ENCODE measurements around the gene ZNF202. TPM values are rescaled to one million over a fixed set of nuclear protein-coding genes. Genes with fewer than 3 reads are reported as not detected.

ZNF202 gene
- total RNA-seq, 4 donors from 2014 or later, result 3.6 to 10.4 (median 6.4) TPM

DNA sequence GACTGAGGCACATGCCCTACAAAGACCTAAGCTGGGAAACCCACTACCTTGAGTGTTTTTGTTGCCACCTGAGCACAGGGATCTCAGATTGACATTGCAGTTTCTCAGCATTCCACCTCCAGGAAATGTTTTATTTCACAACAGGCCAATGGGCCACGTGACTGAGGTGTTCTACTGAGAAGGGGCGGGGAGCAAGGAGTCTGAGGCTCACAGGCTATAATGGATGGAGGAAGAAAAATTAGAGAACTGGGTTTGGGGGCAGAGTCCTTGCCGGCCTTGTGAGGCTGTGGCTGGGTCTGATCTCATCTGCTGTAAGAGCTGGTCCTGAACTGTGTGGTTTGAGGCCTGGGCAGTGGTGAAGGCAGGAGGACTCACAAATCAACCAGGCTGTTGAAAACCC is 40.7 kb downstream of the ZNF202 start:
- Histone ChIP-seq H3K4me3 (no peak overlapping the region), H3K4me1 (no peaks in the 10 kb centered on the region), H3K27me3 (peaks cover 25% of the 10 kb centered on the region), H3K27ac (no peak overlapping the region), H3K36me3 (no peaks in the 10 kb centered on the region), H3K9me3 (no peaks in the 10 kb centered on the region)
- ATAC-seq, result no peak
- 60 to 83% methylated on average over 2 of the region's 3 CpGs for WGBS, 2 donors (ENCODE audit: low coverage in 1 of 2)
- TF ChIP-seq, protein P1, sequence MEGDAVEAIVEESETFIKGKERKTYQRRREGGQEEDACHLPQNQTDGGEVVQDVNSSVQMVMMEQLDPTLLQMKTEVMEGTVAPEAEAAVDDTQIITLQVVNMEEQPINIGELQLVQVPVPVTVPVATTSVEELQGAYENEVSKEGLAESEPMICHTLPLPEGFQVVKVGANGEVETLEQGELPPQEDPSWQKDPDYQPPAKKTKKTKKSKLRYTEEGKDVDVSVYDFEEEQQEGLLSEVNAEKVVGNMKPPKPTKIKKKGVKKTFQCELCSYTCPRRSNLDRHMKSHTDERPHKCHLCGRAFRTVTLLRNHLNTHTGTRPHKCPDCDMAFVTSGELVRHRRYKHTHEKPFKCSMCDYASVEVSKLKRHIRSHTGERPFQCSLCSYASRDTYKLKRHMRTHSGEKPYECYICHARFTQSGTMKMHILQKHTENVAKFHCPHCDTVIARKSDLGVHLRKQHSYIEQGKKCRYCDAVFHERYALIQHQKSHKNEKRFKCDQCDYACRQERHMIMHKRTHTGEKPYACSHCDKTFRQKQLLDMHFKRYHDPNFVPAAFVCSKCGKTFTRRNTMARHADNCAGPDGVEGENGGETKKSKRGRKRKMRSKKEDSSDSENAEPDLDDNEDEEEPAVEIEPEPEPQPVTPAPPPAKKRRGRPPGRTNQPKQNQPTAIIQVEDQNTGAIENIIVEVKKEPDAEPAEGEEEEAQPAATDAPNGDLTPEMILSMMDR (IDR thresholded peaks at IDR 0.05), result no peak
- TF ChIP-seq POLR2AphosphoS5 (IDR thresholded peaks at IDR 0.05) (no peak), EP300 (IDR thresholded peaks at IDR 0.05) (no peak), POLR2A (IDR thresholded peaks at IDR 0.05) (no peak)

DNA sequence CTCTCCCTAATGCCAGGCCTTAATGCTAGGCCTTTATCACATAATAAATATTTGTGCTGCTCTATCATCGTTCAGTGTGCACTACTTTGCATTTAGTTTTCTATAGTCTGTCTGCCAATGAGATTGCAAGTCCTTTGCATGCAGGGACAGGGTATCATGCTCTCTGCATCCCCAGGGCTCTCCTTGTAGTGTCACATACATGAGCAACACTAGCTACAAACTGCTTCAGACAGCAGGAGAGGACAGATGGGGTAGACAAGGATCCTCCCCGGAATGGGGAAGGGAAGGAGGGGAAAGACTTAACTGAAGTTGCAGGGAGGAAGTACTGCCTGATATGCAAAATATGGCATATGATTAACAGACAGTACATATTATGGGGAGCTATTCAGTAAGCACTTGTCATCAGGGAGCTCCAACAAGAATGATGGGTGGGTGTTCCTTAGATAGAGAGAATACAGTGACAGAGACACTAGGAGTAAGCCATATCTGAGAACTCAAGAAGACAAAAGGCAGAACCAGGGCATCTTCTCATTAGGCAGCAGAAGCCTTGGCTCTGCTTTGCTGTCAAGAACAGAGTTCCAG is 42.8 kb downstream of the ZNF202 start:
- Histone ChIP-seq H3K27me3 (peaks cover 38% of the 10 kb centered on the region), H3K36me3 (no peaks in the 10 kb centered on the region), H3K9me3 (no peaks in the 10 kb centered on the region), H3K4me1 (no peaks in the 10 kb centered on the region), H3K27ac (no peak overlapping the region), H3K4me3 (no peak overlapping the region)
- no peak for ATAC-seq
- WGBS, 2 donors (ENCODE audit: low coverage in 1 of 2), result 19 to 70% methylated on average over 2 of the region's 2 CpGs
- no peak for TF ChIP-seq POLR2A (IDR thresholded peaks at IDR 0.05)
- no peak for TF ChIP-seq EP300 (IDR thresholded peaks at IDR 0.05)
- TF ChIP-seq, protein P1 (IDR thresholded peaks at IDR 0.05), result no peak
- no peak for TF ChIP-seq POLR2AphosphoS5 (IDR thresholded peaks at IDR 0.05)

GRCh38 chr11:123696183-123696582 is 45.3 kb downstream of the ZNF202 start:
- Histone ChIP-seq H3K27me3 (peaks cover 23% of the 10 kb centered on the region), H3K9me3 (no peaks in the 10 kb centered on the region), H3K4me1 (no peaks in the 10 kb centered on the region), H3K36me3 (no peaks in the 10 kb centered on the region), H3K27ac (no peak overlapping the region), H3K4me3 (no peak overlapping the region)
- TF ChIP-seq POLR2A (IDR thresholded peaks at IDR 0.05) (no peak), EP300 (IDR thresholded peaks at IDR 0.05) (no peak), POLR2AphosphoS5 (IDR thresholded peaks at IDR 0.05) (no peak)
- TF ChIP-seq, protein P1 (IDR thresholded peaks at IDR 0.05), result no peak
- 93 to 94% methylated on average over 2 of the region's 2 CpGs for WGBS, 2 donors (ENCODE audit: low coverage in 1 of 2)
- no peak for ATAC-seq

GRCh38 chr11:123695231-123695630 is 46.2 kb downstream of the ZNF202 start:
- Histone ChIP-seq H3K9me3 (no peaks in the 10 kb centered on the region), H3K36me3 (no peaks in the 10 kb centered on the region), H3K4me1 (no peaks in the 10 kb centered on the region), H3K27me3 (peaks cover 26% of the 10 kb centered on the region), H3K27ac (no peak overlapping the region), H3K4me3 (no peak overlapping the region)
- TF ChIP-seq POLR2AphosphoS5 (IDR thresholded peaks at IDR 0.05), result no peak
- no peak for TF ChIP-seq POLR2A (IDR thresholded peaks at IDR 0.05)
- TF ChIP-seq EP300 (IDR thresholded peaks at IDR 0.05), result no peak
- TF ChIP-seq, protein P1 (IDR thresholded peaks at IDR 0.05), result no peak
- 71 to 91% methylated on average over 4 to 7 of the region's 9 CpGs for whole genome bisulfite sequencing, 2 donors (ENCODE audit: low coverage in 1 of 2)
- ATAC-seq, result no peak

GRCh38 chr11:123694551-123694950 is 46.9 kb downstream of the ZNF202 start:
- Histone ChIP-seq H3K36me3 (no peaks in the 10 kb centered on the region), H3K4me3 (no peak overlapping the region), H3K27ac (no peak overlapping the region), H3K4me1 (no peaks in the 10 kb centered on the region), H3K9me3 (no peaks in the 10 kb centered on the region), H3K27me3 (peaks cover 33% of the 10 kb centered on the region)
- TF ChIP-seq, protein P1 (IDR thresholded peaks at IDR 0.05), result no peak
- TF ChIP-seq EP300 (IDR thresholded peaks at IDR 0.05) (no peak), POLR2AphosphoS5 (IDR thresholded peaks at IDR 0.05) (no peak), POLR2A (IDR thresholded peaks at IDR 0.05) (no peak)
- no peak for ATAC-seq
- 33 to 60% methylated on average over 2 of the region's 2 CpGs for WGBS, 2 donors (ENCODE audit: low coverage in 1 of 2)

Measured in gastroesophageal sphincter (tissue), 4 donors.